22Rv1 (cell line): ENCODE results near the gene GABRG3.

Experiments used
- CTCF ChIP-seq: fragments of 450-650 bp; IDR thresholded peaks from 2 replicates; pipeline ENCODE4 v1.5.1; 2017; ENCODE audit warnings: mild to moderate bottlenecking
- ZFX ChIP-seq: fragments of 450-650 bp; IDR thresholded peaks from 2 replicates; pipeline ENCODE4 v1.6.1; 2017; ENCODE audit warnings: antibody characterized with exemption, borderline replicate concordance

DNA sequence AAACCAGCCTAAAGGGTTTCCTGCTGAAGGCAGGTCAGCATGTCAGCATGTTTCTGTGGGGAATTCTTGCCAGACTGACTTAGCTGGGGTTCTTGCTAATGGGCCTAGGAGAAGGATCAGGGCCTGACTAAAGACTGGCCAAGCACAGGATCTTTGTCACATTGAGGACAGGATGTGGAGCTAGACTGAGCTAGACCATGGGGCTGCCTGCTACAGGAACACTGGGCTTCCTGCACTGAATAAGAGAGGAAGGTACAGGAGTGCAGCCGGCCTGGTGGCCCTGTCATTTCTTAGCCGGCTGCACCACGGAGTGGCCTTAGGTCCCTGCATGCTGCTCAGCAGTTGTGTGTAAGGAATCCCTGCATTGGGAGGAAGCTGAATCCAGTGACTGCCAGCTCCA, 68.2 kb downstream of the GABRG3 start:
- no peak for TF ChIP-seq CTCF
- no peak for TF ChIP-seq ZFX
